CD4-positive, alpha-beta T cell treated with Interferon gamma for 1 hour (primary cell): ENCODE data around the gene ACER1.
"Not testable (repeated sequence)": the region's sequence is repeated elsewhere in the genome, so short reads cannot be mapped to it uniquely, and the experiment has no call there.

Experiments
- DNase-seq: peaks from one replicate; pipeline ENCODE4 v3.0.0-alpha.2; 2020

Gene ACER1

DNA sequence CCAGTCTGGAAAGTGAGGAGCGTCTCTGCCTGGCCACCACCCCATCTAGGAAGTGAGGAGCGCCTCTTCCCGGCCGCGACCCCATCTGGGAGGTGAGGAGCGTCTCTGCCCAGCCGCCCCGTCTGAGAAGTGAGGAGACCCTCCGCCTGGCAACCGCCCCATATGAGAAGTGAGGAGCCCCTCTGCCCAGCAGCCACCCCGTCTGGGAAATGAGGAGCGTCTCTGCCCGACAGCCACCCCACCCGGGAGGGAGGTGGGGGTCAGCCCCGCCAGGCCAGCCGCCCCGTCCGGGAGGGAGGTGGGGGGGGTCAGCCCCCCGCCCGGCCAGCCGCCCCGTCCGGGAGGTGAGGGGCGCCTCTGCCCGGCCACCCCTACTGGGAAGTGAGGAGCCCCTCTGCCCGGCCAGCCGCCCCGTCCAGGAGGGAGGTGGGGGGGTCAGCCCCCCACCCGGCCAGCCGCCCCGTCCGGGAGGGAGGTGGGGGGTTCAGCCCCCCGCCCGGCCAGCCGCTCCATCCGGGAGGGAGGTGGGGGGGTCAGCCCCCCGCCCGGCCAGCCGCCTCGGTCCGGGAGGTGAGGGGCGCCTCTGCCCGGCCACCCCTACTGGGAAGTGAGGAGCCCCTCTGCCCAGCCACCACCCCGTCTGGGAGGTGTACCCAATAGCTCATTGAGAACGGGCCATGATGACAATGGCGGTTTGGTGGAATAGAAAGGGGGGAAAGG lies 22.1 kb upstream of the ACER1 start:
- DNase-seq, result not testable (repeated sequence)

GRCh38 chr19:6354098-6354674 lies 20.8 kb upstream of the ACER1 start:
- DNase-seq, result no peak

DNA sequence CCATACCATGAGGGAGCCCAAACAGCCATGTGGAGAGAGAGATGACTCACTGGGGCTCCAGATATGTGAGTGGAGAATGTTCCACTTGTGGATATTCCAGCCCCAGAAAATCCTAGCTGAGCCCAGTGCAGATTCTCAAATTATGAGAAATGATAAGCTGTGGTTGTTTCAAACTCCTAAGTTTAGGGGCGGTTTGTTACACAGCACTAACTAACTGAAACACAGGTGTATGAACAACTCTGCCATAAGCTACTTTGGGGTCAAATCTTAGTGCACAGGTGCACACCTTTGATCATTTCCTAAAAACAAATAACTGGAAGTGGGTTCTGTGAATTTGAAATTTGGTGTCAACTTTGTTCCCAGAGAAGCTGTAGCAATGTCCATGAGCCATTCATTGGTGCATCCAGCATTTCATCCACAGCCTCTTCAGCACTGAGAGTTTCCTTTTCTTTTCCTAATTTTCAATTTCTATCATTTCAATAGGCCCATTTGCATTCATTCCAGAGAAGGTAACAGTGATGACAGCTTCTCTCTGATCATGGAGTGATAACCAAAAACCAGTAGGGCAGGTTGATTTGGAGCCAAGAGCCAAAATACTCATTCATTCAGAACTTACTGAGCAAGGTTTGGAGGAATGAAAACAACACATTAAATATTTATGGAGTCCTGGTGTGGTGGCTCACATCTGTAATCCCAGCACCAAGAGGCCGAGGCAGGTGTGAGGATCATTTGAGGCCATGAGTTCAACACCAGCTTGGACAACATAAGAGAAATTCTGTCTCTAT lies 19.2 kb upstream of the ACER1 start:
- no peak for DNase-seq

DNA sequence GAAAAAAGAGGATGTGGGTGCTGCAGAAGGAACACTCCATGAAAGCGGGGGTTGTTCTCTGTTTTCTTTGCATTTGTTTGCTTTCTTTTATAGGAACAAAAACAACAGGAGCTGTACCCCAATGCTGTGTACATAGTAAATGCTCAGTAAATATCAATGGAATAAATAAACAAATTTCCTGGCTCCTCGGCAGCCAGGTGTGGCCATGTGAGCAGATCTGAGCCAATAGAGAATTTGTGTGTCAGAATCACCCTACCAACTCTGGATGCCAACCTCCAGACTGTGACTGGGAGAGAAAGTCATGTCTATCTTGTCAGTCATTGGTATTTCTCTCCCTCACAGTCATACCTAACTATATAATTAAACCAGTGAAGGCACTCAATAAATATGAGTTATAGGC lies 17.3 kb upstream of the ACER1 start:
- DNase-seq, result no peak

DNA sequence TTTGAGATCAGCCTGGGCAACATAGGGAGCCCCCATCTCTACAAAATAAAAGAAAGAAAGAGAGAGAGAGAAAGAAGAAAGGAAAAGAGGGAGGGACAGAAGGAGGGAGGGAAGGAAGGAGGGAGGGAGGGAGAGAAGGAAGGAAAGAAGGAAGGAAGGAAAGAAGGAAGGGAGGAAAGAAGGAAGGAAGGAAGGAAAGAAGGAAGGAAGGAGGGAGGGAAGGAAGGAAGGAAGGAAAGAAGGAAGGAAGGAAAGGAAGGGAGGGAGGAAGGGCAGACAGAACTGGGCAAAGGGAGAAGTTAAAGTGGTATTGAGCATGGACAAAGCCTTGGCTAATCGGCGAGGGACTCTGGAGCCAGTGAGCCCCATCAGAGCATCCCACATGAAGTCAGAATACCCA lies 15.9 kb upstream of the ACER1 start:
- not testable (repeated sequence) for DNase-seq

GRCh38 chr19:6343462-6343861 lies 10.1 kb upstream of the ACER1 start:
- no peak for DNase-seq

- no peak for DNase-seq
Measured at GRCh38 chr19:6340493-6341201, 7.2 kb upstream of the ACER1 start.

GRCh38 chr19:6334490-6335285 lies 1.3 kb upstream of the ACER1 start:
- DNase-seq, result no peak

DNA sequence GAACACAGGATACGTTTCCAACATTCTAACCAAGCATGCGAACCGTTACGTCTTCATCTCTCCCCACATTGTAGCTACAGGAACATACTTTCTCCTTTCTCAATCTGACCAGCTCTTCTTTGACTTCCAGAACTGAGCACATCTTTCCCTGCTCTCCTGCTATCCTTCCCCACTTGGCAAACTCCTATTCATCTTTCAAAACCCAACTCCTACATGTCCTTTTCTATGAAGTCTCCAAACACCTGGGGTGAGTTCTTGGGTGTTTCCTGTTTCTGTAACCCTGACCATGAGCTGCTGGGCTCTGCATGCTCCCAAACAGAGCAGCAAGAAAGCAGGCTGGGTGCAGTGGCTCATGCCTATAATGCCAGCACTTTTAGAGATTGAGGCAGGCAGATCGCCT lies 6.6 kb downstream of the ACER1 start:
- no peak for DNase-seq

DNA sequence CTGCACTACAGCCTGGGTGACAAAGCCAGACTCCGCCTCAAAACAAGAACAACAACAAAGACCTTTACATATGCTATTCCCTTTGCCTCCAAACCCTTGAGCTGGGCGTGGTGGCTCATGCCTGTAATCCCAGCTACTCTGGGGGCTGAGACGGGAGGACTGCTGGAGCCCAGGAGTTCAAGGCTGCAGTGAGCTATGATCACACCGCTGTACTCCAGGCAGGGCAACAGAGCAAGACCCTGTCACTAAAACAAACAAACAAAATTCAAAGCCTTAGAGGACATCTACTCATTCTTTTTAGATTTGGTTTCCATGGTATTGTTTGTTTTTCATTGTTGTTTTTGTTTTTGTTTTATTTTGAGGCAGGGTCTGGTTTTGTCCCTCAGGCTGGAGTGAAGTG lies 7.8 kb downstream of the ACER1 start:
- no peak for DNase-seq

GRCh38 chr19:6324757-6325156 lies 8.7 kb downstream of the ACER1 start:
- no peak for DNase-seq

GRCh38 chr19:6322284-6322683 lies 11.1 kb downstream of the ACER1 start:
- DNase-seq, result no peak

- no peak for DNase-seq
Measured at GRCh38 chr19:6319376-6319775, 14.0 kb downstream of the ACER1 start.

GRCh38 chr19:6318772-6319171 lies 14.6 kb downstream of the ACER1 start:
- no peak for DNase-seq

DNA sequence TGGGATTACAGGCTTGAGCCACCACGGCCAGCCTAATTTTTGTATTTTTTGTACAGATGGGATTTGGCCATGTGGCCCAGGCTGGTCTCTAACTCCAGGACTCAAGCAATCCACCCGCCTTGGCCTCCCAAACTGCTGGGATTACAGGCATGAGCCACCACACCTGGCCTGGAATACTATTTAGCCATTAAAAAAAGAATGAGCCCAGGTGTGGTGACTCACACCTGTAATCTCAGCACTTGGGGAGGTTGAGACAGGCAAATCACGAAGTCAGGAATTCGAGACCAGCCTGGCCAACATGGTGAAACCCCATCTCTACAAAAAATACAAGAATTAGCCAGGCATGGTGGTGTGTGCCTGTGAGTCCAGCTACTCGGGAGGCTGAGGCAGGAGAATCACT lies 17.8 kb downstream of the ACER1 start:
- not testable (repeated sequence) for DNase-seq

DNA sequence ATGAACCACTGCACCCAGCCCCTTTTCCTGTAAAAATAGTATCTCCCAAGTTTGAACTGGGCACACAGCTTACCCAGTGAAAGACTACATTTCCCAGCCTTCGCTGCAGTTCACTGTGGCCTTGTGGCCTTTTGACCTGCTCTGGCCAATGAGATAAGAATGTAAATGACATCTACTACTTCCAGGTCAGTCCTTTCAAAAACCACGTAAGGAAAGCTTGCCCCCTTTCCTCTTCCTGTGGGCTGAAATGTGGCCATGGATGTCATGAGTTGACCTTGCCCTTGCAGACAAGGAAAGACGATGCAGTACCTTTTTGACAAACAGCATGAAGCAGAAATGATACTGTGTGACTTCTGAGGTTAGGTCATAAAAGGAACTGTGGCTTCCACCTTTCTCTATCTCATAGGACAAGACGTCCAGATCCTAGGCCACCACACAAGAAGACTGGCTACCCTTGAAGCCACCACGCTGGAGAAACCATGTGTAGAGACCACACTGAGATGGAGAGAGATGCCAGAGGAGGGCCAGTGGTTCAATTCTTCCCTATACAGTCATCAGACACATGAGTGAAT lies 19.9 kb downstream of the ACER1 start:
- DNase-seq, result no peak

DNA sequence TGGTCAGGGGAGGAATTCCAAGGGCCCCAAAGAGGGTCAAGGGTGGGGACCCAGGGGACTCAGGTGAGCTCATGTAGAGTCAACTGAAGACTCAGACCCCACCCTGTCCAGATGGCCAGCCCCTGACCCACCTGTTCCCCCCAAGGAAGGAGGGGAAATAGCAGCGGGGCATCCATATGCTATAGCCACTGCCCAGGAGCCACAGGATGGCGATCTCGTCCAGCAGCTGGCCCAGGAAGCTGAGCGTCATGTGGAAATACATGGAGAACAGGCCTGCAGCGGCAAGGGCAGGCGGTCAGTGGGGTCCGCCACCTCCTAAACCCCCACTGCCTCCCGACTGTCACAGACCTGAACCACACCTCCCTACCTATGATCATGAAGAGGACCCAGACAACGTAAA lies 21.4 kb downstream of the ACER1 start:
- DNase-seq, result no peak

DNA sequence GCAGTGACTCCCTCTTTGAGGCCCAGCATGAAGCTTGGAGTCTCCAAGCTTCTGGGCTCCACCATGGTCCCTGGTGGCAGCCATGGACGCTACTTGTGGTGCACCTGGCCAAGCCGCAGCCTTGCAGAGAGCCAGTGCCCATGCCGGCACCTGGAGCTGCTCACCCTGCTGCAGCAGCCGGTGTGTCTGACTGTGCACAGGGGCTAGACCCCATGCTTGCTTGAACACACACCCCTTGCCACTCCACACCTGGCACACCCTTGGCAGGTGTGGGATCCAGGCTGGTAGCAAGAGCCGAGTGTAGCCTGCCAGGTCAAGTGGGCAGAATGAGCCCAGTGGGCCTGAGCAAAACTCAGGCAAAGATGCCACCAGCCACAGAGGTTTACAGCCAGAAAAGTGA lies 35.0 kb downstream of the ACER1 start:
- DNase-seq, result no peak

- no peak for DNase-seq
Measured at GRCh38 chr19:6297202-6297601, 36.2 kb downstream of the ACER1 start.

- no peak for DNase-seq
Measured at GRCh38 chr19:6292006-6292405, 41.4 kb downstream of the ACER1 start.

DNA sequence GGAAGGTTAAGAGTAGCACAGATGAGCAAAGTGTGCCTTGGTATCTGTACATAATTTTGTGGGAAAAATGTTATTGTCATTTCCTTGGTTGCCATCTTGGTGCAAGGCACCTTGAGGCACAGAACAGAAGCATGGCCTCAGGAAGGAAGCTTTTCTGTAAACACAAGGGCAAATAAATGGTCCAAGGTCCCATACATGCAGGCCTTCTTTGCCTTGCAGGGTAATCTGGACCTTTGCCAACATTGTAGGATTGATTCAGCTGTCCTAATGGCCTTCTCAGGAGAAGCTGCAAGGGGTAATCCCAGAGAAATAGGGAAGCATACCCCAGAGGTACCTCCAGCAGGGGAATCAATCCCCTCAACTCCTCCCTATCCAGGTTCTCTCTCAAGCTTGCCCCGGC lies 44.7 kb downstream of the ACER1 start:
- DNase-seq, result no peak

GRCh38 chr19:6287269-6287885 lies 46.0 kb downstream of the ACER1 start:
- DNase-seq, result no peak
